IMR-90 (cell line): ENCODE measurements around the gene PSMC5. TPM values are rescaled to one million over a fixed set of nuclear protein-coding genes. Genes with fewer than 3 reads are reported as not detected.

Experiments
- ATAC-seq: fragments of 200-7000 bp; cut with Tn5 transposase; 2 replicates; pipeline ENCODE4 v1.9.1; 2020; ENCODE audit warnings: low read depth, mild to moderate bottlenecking, moderate library complexity
- BruUV-seq: library from RNA; stranded (reverse); fragments of 400-500 nt; replicated peaks from 2 replicates; lab custom pipeline; 2021; lab: Mats Ljungman, UMichigan
- CTCF ChIA-PET: fragments of 300-600 bp; formaldehyde crosslinking; extraction: SDS; loops from one replicate; lab custom pipeline; 2021; ENCODE audit warnings: antibody characterized with exemption; lab: Yijun Ruan, JAX
- POLR2A ChIA-PET: fragments of 300-600 bp; sonication (Branson Sonifier 250); formaldehyde crosslinking; loops from one replicate; lab custom pipeline; 2022; ENCODE audit warnings: antibody characterized with exemption; ENCODE audit not compliant: unreplicated experiment; lab: Charles Lee
- DNase-seq: peaks from one replicate; pipeline ENCODE4 v3.0.0; 2013
- H2AFZ ChIP-seq: replicated peaks from 2 replicates; pipeline ENCODE3; 2013; ENCODE audit warnings: low read length, mild to moderate bottlenecking; ENCODE audit not compliant: poor library complexity
- H2AK5ac ChIP-seq: 2 replicates; pipeline ENCODE4 v1.6.1; 2013; ENCODE audit warnings: low read depth, low read length, inconsistent platforms
- H2AK9ac ChIP-seq: replicated peaks from 2 replicates; pipeline ENCODE3; 2013; ENCODE audit warnings: mild to moderate bottlenecking, low read depth, low read length, moderate library complexity; ENCODE audit not compliant: poor library complexity
- H2BK120ac ChIP-seq: 2 replicates; pipeline ENCODE4 v1.6.1; 2013; ENCODE audit warnings: low read depth, low read length, inconsistent platforms
- H2BK15ac ChIP-seq: 3 replicates; pipeline ENCODE4 v1.6.1; 2013; ENCODE audit warnings: low read depth, low read length, inconsistent platforms
- H2BK20ac ChIP-seq: 2 replicates; pipeline ENCODE4 v1.6.1; 2013; ENCODE audit warnings: low read depth, mild to moderate bottlenecking, inconsistent platforms, low read length, moderate library complexity
- H2BK5ac ChIP-seq: 2 replicates; pipeline ENCODE4 v1.6.1; 2013; ENCODE audit warnings: mild to moderate bottlenecking, low read depth, low read length, inconsistent platforms; ENCODE audit not compliant: poor library complexity, severe bottlenecking
- H3K14ac ChIP-seq: replicated peaks from 2 replicates; pipeline ENCODE4 v1.6.1; 2013; ENCODE audit warnings: low read depth, low read length, inconsistent platforms
- H3K18ac ChIP-seq: 2 replicates; pipeline ENCODE4 v1.6.1; 2013; ENCODE audit warnings: low read depth, low read length, control low read depth
- H3K23ac ChIP-seq: 2 replicates; pipeline ENCODE4 v1.6.1; 2013; ENCODE audit warnings: low read depth, low read length, inconsistent platforms
- H3K27ac ChIP-seq: 2 replicates; pipeline ENCODE4 v1.5.1; 2013; ENCODE audit warnings: mild to moderate bottlenecking, control low read depth, low read length; ENCODE audit not compliant: insufficient read depth
- H3K27me3 ChIP-seq: 2 replicates; pipeline ENCODE4 v1.6.1; 2013; ENCODE audit warnings: low read length; ENCODE audit not compliant: control insufficient read depth, insufficient read depth
- H3K36me3 ChIP-seq: 2 replicates; pipeline ENCODE4 v1.6.1; 2013; ENCODE audit warnings: low read length, mixed read lengths; ENCODE audit not compliant: control insufficient read depth, insufficient read depth
- H3K4ac ChIP-seq: 2 replicates; pipeline ENCODE4 v1.6.1; 2013; ENCODE audit warnings: low read depth, low read length, inconsistent platforms
- H3K4me1 ChIP-seq: 2 replicates; pipeline ENCODE4 v1.6.1; 2013; ENCODE audit warnings: low read length, mixed read lengths; ENCODE audit not compliant: control insufficient read depth, insufficient read depth
- H3K4me2 ChIP-seq: 2 replicates; pipeline ENCODE4 v1.6.1; 2013; ENCODE audit warnings: low read depth, mild to moderate bottlenecking, control low read depth, low read length, moderate library complexity
- H3K4me3 ChIP-seq: 2 replicates; pipeline ENCODE4 v1.5.1; 2013; ENCODE audit warnings: low read depth, mild to moderate bottlenecking, control low read depth, low read length, moderate library complexity; ENCODE audit not compliant: insufficient read depth
- H3K56ac ChIP-seq: 2 replicates; pipeline ENCODE4 v1.6.1; 2013; ENCODE audit warnings: low read length, inconsistent platforms; ENCODE audit not compliant: insufficient read depth; ENCODE audit errors: extremely low read depth
- H3K79me1 ChIP-seq, 2 experiments: 2 replicates each; pipeline ENCODE4 v1.6.1; 2013; ENCODE audit warnings: low read length in 2 of 2, inconsistent platforms in 1 of 2, low read depth in 1 of 2
- H3K9ac ChIP-seq: 2 replicates; pipeline ENCODE4 v1.6.1; 2013; ENCODE audit warnings: low read depth, low read length, control low read depth
- H3K9me1 ChIP-seq: 2 replicates; pipeline ENCODE4 v1.6.1; 2013; ENCODE audit warnings: low read length, inconsistent platforms; ENCODE audit not compliant: insufficient read depth
- H3K9me3 ChIP-seq: 2 replicates; pipeline ENCODE4 v1.6.1; 2013; ENCODE audit warnings: low read length; ENCODE audit not compliant: control insufficient read depth, insufficient read depth
- H4K20me1 ChIP-seq: 2 replicates; pipeline ENCODE4 v1.6.1; 2013; ENCODE audit warnings: low read length, inconsistent platforms; ENCODE audit not compliant: insufficient read depth
- H4K5ac ChIP-seq: 2 replicates; pipeline ENCODE4 v1.6.1; 2013; ENCODE audit warnings: mild to moderate bottlenecking, low read depth, low read length, control low read depth
- H4K8ac ChIP-seq, 2 experiments: 2 replicates each; pipeline ENCODE4 v1.6.1; 2013; ENCODE audit warnings: low read depth in 2 of 2, low read length in 2 of 2, control low read depth in 1 of 2, inconsistent platforms in 1 of 2
- H4K91ac ChIP-seq: 2 replicates; pipeline ENCODE4 v1.6.1; 2013; ENCODE audit warnings: low read depth, low read length, inconsistent platforms; ENCODE audit not compliant: insufficient read depth
- CHD1 ChIP-seq: IDR thresholded peaks from 2 replicates; pipeline ENCODE4 v1.6.1; 2012; ENCODE audit warnings: low read depth, low read length, improper control_type of control experiment
- MAFK ChIP-seq: IDR thresholded peaks from 2 replicates; pipeline ENCODE4 v1.6.1; 2012; ENCODE audit warnings: low read depth, low read length, improper control_type of control experiment
- WGBS, 2 experiments: methylation state at CpG; one replicate each; pipeline versions ENCODE4 v1.1.5 to v1.1.7; 2013; ENCODE audit warnings: missing lambda C conversion rate in 2 of 2; ENCODE audit not compliant: insufficient read length in 1 of 2; ENCODE audit errors: extremely low coverage in 2 of 2; 5-methylcytosine and 5-hydroxymethylcytosine counted together
- dilution Hi-C: fragments of 300-500 bp; cut with HindIII; formaldehyde crosslinking; loops from one replicate; pipeline ENCODE4 v1.14.3; 2018; ENCODE audit warnings: low sequenced_read_pairs; ENCODE audit not compliant: unreplicated experiment
- in situ Hi-C: fragments of 300-500 bp; cut with MboI; formaldehyde crosslinking; loops from 3 replicates; pipeline ENCODE4 v1.14.3; 2019; ENCODE audit warnings: low sequenced_read_pairs, inconsistent platforms, mixed read lengths
- intact Hi-C: fragments of 100-400 bp; cut with micrococcal nuclease; formaldehyde crosslinking; loops from 2 replicates; pipeline ENCODE4 v1.10.0; 2022
- polyA plus RNA-seq, 3 experiments: library from polyadenylated mRNA; depleted of rRNA; stranded (reverse); fragments of >200 nt; gene quantifications; 2 replicates each; pipeline ENCODE4 v1.2.3, GENCODE V29; 2012; ENCODE audit warnings: low replicate concordance in 1 of 3
- total RNA-seq: library from RNA; depleted of rRNA; stranded (reverse); fragments of >200 nt; gene quantifications from 2 replicates; pipeline ENCODE4 v1.2.3, GENCODE V29; 2012

Gene PSMC5
- total and polyA plus RNA-seq, 2 of the 4 experiments (the other 2 are of a cell fraction) = 105 to 165 TPM

- no peak overlapping the region for H3K27ac ChIP-seq
- POLR2A ChIA-PET = no interaction called here
Measured at GRCh38 chr17:63780928-63781327, 46.3 kb upstream of the PSMC5 start.

More at GRCh38 chr17:63780928-63781327, 46.3 kb upstream of the PSMC5 start:
- Histone ChIP-seq H3K4ac (no peak overlapping the region), H3K9me3 (no peaks in the 10 kb centered on the region), H4K5ac (no peak overlapping the region), H2AFZ (no peak overlapping the region), H3K56ac (no peak overlapping the region), H3K23ac (peak overlapping the region; percentile 83; the same call in 1 of the 2 replicates), H3K4me3 (no peak overlapping the region), H3K79me1 (peaks cover 0 to 62% of the 10 kb centered on the region in 2 experiments; a peak in 3 of 4 replicates), H3K4me2 (no peak overlapping the region; the same call in 1 of the 2 replicates), H2BK15ac (no peak overlapping the region), H4K91ac (no peak overlapping the region), H2AK5ac (no peak overlapping the region), H4K20me1 (peaks cover 95% of the 10 kb centered on the region), H3K4me1 (peaks cover 8% of the 10 kb centered on the region; the same call in 1 of the 2 replicates), H2AK9ac (no peak overlapping the region), H3K9me1 (peaks cover 15% of the 10 kb centered on the region), H3K14ac (no peak overlapping the region), H4K8ac (no peak overlapping the region), H3K36me3 (peaks cover 8% of the 10 kb centered on the region), H2BK20ac (no peak overlapping the region), H2BK120ac (no peak overlapping the region), H3K27me3 (no peaks in the 10 kb centered on the region), H3K9ac (no peak overlapping the region), H2BK5ac (peak overlapping the region; percentile 38), H3K18ac (no peak overlapping the region)
- no peak for DNase-seq
- WGBS, 2 experiments = no CpG with 5 or more reads among the region's 4 CpGs
- no peak for ATAC-seq
- BruUV-seq = no TSS peak
- CTCF ChIA-PET = interaction anchor here (0.6 kb wide), 1 partner anchor 26 kb away, joined by 3 read pairs; no protein-coding TSS in a partner anchor
- dilution Hi-C loops (no loop called here), in situ Hi-C loops (no loop called here), intact Hi-C loops (no loop called here)
- TF ChIP-seq MAFK (no peak), CHD1 (no peak)
